GM19372 (cell line): ENCODE measurements around the gene SCYGR7.
"Not testable (repeated sequence)": the region's sequence is repeated elsewhere in the genome, so short reads cannot be mapped to it uniquely, and the experiment has no call there.

ENCODE experiments used
- ATAC-seq: cut with Tn5 transposase; IDR thresholded peaks from one replicate; pipeline ENCODE4 v1.9.1; 2021; ENCODE audit warnings: mild to moderate bottlenecking, low read depth, moderate library complexity; ENCODE audit not compliant: unreplicated experiment

SCYGR7 gene, protein sequence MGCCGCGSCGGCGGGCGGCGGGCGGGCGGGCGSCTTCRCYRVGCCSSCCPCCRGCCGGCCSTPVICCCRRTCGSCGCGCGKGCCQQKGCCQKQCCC

DNA sequence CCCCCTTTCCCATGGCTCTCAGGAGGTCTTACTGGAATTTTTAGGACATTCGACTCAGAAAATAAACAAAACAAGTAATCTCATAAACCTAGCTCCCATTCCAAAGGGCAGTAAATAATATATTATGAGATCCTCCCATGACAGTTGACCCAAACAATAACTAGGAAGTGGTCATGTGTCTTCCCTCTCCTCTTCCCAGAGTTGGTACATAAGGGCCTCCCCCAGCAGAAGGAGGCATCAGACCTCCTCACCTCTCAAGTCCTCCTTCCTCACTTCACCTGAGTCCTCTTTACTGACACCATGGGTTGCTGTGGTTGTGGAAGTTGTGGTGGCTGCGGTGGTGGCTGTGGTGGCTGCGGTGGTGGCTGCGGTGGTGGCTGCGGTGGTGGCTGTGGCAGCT is at the start of gene SCYGR7:
TSS of gene SCYGR7 (plus strand) at position 301 of the 400 bp plus-strand sequence. CDS start at position 301, 0 bp downstream.
- no peak for ATAC-seq

DNA sequence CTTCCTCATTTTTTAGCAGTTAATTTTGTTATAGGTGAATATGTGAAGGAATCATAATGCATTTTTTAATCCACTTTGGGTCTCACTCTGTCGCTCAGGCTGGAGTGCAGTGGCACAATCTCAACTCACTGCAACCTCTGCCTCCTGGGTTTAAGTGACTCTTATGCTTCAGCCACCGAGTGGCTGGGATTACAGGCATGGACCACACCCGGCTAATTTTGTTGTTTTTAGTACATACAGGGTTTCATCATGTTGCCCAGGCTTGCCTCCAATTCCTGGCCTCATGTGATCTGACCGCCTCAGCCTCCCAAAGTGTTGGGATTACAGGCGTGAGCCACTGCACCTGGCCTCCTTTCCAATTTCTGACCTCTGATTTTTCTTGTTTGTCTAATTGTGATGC is 43.9 kb upstream of the SCYGR7 start:
- ATAC-seq: no peak

DNA sequence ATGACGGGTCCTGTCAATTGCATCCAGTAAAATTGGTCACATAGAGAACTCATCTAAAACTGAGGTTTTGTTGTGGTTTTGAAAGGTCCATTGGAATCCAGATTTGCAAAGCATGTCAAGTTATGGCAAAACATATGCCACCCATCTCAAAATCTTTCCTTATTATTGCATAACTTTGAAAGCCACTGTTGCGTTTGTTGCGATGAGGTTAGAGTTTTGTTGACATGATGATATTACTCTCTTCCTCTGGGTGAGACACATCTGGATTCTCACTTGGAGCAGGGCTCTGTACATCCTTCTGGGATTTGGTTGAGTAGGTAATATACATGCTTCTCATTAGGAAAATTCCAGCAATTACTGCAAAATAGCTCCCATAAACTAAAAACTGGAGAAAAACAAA is 40.9 kb upstream of the SCYGR7 start:
- ATAC-seq: no peak

DNA sequence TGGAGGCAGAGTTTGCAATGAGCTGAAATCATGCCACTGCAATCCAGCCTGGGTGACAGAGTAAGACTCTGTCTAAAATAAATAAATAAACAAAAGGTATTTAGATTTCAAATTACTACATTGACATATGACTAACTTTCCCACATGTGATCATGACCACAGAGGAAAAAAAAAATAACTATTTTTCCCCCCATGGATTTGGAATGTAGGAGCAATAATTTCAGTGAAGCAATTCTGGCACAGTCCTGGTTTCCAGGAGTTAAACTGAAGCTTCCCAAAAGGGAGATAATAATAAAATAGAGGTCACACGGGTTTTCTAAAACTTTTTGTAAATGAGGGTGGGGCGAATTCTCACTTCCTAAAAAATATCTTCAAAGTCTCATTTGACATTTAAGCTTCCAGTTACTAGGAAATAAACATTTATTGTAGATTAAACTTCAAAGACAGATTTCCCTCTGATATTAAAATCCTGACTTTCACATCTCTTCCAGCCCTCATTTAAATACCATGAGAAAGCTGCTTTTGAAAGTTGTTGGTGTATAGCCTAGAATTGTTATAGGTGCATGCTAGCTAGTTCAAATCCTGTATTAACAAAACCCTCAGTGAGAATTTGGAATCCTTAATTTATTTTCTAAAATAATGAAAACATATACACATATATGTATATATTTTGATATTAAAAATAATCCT is 31.0 kb upstream of the SCYGR7 start:
- ATAC-seq: no peak

DNA sequence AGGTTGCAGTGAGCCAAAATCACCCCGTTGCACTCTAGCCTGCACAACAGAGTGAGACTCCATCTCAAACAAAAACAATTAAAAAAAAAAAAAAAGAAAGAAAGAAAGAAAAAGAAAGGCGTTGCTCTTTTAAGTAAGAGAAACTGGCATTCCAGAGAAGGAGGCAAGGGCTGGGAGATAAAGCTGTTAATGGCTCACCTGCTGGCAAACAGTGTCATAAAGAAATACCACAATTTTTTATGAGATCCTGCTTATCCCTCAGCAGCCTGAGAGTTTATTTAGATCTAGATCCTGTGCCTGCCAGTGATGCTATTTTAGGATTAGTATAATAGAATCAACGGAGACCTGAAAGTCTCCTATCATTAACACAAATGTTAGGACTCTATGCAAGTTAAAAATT is 26.6 kb upstream of the SCYGR7 start:
- no peak for ATAC-seq

DNA sequence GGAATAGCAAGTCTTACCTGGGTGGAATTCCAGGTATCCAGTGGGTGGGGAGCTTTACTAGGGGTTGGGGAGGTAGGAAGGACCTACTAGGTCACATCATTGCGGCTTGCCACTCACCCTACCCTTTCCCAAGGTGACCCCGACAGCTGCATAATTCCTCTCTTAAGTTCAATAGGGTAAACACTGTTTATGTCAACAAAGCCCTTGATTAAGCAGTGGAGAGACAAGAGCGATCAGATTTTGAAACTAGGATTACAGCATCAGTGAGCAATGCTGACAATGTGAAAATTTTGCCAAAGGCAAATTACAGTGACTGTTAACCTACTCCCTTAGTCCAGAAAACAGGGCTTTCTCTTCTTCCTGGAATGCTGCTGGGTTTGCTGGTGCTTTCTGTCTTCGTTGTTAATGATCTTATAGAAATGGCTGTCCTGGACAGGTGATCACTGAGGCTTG is 24.8 kb upstream of the SCYGR7 start:
- no peak for ATAC-seq

DNA sequence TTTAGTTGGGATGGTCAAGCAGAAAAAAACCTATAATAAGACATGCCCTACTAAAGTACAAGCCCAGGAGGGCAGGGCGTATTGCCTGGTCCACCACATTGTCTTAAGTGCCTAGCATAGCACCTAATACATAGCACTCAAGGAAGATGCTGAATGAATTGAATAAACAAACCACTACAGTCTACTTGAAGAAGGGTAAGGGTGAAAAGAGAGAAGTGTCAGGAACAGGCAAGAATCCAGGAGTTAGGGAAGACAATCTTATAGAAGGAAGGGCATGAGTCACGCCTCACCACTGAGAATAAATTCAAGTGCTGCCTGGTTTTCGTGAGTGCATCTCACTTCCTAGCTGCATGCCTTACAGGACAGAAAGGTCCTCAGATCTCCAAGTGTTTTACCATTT is 24.2 kb upstream of the SCYGR7 start:
- ATAC-seq: no peak

DNA sequence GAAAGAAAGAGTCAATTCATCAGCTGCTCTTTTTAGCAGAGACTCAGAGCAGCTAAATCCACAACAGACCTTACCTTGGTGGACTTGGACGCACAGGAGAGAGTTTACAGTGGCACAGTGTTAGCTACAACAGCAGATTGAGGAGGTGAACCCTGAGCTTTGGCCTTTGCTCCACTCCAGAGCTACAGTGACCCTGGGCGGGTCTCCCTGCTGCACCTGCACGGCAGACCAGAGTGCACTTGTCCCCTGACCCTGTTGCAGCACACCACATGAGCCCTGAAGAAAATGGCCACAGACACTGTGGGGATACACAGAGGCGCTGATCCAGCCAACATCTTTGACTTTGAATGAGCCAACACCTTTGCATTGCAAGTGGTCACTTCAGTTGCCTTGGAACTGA is 21.3 kb upstream of the SCYGR7 start:
- ATAC-seq: no peak

DNA sequence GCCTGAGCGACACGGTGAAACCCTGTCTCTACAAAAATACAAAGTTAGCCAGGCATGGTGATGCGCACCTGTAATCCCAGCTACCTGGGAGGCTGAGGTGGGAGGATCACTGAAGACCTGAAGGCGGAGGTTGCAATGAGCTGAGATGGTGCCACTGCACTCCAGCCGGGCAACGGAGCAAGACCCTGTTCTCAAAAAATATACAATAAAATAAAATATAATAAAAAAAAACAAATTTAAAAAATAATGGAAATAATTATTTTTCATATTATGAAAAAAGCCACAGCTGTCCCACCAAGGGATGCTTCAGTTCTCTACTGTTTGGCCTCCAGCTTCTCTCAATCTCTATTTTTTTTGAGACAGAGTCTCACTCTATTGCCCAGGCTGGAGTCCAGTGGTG is 20.7 kb upstream of the SCYGR7 start:
- ATAC-seq: no peak

DNA sequence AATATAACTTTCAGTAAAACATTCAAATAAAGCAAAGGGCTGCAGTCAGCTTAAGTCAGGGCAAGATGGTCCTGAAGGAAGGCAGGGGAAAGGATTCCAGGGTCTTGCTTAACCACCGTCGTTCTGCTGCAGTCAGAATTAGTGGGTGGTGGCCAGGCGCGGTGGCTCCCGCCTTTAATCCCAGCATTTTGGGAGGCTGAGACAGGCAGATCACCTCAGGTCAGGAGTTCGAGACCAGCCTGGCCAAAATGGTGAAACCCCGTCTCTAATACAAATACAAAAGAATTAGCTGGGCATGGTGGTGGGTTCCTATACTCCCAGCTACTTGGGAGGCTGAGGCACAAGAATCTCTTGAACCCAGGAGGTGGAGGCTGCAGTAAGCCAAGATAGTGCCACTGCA is 17.1 kb upstream of the SCYGR7 start:
- ATAC-seq: no peak

DNA sequence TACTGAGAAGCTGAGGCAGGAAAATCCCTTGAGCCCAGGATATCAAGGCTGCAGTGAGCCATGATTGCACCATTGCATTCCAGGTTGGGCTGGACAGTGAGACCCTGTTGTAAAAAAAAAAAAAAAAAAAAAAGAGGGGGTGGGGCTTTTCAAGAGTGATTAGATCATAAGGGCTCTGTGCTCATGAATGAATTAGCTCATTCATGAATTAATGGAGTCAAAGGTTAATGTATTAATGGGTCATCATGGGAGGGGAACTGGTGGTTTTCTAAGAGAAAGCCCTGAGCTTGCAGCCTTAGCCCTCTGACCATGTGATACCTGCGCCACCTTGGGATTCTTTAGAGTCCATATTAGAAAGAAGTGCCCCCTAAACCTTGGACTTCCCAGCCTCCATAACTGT is 14.8 kb upstream of the SCYGR7 start:
- ATAC-seq: no peak

DNA sequence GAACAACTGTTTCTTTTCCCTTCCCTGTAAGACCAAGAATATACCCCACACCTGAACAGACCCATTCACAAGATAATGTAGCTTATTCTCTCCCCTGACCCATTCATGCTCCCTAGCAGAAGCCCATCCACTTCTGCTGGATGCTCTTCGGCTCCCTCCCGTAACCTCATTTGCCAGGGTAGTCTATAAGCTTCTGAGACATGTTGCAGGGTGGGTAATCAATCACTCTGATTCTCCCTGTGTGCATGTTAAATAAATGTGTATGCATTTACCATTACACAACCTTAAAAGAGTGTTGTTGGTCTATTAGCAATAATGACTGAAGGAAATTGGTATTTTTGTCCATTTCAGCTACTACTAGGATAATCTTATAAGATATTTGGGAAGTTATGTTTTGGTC is 11.6 kb upstream of the SCYGR7 start:
- no peak for ATAC-seq

DNA sequence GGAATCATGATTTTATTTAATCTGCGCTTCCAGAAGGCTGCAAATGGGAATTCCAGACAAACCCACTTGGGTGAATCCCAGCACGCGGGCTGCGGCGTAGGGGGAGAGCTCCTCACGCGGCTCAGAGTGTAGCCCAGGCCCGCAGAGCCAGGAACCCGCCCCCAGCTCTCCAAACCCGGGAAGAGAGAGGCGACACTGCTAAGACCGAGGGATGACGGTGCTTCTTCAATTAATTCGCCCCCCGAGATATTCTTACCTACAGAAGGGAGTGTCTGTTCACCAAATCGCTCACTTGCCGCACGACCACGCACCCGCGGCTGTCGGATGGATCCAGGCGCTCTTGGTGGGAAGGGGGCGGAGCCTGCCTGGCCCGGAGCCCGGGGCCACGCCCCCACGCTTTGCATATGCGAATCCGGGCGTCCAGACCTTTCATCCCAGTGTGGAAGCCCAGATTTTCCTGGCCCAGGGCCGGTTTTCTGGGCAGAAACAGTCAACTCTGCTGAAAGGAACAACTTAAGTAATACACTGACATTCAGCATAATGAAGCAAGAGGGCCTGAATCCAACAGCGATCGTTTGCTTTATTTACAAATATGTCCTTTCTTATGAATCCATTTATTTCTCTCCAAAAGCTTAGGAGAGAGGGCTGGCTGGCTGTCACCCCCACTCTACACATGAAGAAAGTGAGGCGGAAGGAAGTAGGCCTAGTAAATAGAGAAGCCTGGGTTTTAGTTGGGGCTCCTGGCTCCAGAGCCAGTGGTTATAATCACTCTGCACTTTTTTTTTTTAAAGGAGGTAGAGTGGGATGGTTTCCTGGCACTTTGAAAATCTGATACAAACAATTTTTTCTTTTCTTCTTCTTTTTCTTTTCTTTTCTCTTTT is 10.2 kb upstream of the SCYGR7 start, which contains the start of gene SLC19A3:
TSS of gene SLC19A3 (minus strand) at position 342 of the 881 bp plus-strand sequence. CDS start 15,710 bp downstream, outside the sequence.
- ATAC-seq: no peak

DNA sequence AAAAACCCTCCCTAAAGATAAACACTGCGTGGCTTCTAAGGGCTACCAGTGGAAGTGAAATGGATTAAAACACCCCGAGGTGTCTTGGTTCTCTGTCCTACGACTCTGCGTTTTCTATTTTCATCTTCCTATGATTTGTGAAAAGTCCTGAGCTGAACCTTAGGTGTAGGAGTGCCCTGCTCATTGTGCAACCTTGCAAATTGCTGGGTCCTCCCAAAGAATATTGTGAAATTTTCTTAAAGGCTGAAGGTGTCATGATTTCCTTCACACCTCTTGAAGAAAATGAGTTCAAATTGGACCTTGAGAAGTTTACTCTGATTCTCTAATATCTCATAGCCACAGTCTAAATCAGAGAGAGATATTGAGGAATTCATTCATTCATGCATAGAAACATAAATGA is 8.5 kb upstream of the SCYGR7 start:
- ATAC-seq: no peak

DNA sequence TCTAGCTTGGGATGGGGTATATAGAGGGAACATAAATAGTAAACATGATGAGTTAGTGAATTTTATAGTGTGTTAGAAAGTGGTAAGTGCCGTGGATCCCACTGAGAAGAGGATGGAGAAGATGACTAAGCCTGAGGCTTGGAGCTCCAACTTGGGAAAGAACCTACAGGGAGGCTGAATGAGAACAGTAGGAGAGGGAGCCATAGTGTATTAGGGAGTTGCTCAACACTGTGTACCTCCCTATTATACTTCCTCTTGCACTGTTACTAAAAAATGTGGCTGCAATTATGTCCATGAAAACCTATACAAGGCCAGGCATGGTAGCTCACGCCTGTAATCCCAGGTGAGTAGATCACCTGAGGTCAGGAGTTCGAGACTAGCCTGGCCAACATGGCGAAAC is 7.5 kb upstream of the SCYGR7 start:
- ATAC-seq: no peak

DNA sequence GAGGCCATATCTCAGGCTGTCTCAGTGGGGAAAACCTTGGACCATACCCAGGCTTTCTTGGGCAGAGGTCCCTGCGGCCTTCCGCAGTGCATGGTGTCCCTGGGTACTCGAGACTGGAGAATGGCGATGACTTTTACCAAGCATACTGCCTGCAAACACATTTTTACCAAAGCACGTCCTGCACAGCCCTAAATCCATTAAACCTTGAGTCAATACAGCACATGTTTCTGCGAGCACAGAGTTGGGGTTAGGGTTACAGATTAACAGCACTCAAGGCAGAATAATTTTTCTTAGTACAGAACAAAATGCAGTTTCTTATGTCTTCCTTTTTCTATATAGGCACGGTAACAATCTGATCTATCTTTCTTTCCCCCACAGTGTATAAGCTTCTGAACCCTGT is 5.3 kb upstream of the SCYGR7 start:
- not testable (repeated sequence) for ATAC-seq

DNA sequence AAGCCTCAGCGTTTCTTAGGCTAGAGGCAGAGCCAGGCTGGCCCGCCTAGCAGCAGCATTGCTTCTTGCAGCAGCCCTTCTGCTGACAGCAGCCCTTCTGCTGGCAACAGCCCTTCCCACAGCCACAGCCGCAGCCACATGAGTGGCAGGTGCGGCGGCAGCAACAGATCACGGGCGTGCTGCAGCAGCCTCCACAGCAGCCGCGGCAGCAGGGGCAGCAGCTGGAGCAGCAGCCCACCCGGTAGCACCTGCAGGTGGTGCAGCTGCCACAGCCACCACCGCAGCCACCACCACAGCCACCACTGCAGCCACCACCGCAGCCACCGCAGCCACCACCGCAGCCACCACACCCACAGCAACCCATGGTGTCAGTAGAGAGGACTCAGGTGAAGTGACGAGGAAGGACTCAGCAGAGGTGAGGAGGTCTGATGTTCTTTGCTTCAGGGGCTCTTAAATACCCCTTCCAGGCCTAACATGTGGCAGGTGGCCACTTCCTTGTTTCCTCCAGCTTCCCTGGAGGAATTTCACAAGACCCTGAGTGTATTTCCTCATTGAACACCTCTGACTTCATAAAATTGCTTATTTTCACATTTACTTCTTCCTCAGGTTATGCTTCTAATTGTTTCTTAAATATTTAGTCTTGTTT is 3.6 kb upstream of the SCYGR7 start, which contains the start of gene SCYGR6:
TSS of gene SCYGR6 (minus strand) at position 364 of the 646 bp plus-strand sequence. CDS start at position 364, 0 bp downstream.
- no peak for ATAC-seq

DNA sequence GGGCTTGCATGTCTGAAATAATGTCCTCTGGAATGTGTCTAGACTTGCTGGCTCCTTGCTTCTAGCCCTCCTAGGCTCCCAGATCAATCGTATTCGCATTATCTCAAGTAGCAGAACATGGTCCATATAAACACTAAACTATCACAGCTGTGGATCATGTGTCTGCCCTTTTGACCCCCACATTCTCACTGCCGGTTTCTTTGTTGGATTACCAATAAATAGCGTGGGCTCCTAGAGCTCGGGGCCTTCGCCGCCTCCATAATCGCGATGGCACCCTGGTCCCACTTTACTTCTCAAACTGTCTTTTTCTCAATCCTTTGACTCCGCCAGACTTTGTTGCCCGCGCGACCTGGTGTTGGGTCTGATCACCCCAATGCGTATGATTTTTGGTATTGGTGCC is 11.2 kb downstream of the SCYGR7 start:
- no peak for ATAC-seq

DNA sequence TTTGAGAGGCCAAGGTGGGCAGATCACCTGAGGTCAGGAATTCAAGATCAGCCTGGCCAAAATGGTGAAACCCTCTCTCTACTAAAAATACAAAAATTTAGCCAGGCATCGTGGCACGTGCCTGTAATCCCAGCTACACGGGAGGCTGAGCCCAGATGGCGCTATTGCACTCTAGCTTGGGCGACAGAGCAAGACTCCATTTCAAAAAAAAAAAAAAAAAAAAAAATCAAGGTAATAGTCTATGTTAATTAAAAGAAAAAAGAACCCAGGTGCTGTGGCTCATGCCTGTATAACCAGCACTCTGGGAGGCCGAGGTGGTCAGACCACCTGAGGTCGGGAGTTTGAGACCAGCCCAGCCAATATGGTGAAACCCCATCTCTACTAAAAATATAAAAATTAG is 12.6 kb downstream of the SCYGR7 start:
- ATAC-seq: not testable (repeated sequence)

DNA sequence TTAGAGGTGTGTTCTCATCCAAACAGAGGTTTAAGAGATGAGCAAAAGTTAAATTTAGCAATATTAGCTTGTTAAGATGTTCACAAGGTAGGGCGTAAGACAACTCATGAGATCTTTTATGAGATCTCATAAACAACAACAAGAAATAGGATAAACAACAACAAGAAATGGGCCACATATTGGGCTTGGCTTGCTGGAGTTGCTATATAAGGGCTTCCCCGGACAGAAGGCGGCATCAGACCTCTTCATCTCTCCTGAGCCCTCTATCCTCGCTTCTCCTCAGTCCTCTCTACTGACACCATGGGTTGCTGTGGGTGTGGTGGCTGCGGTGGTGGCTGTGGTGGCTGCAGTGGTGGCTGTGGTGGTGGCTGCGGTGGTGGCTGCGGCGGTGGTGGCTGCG is 17.5 kb downstream of the SCYGR7 start, which contains the start of gene SCYGR8:
TSS of gene SCYGR8 (plus strand) at position 301 of the 400 bp plus-strand sequence. CDS start at position 301, 0 bp downstream.
- no peak for ATAC-seq

DNA sequence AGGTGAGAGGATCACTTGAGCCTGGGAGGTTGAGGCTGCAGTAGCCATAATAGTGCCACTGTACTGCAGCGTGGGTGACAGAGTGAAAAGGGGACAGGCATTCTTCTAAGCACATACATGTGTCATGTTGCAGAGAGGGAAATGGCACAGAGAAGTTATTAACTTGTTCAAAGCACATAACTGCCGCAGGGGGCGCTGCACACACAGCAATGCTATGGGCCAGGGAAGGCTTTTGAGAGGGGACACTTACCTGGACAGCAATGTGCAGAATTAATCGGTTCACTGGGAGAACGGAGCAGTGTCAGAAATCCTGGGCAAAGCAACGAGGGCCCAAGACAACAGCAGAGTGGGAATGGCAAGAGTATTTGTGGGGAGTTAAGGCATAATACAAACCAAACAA is 19.9 kb downstream of the SCYGR7 start:
- ATAC-seq: no peak
